Lung (tissue), 12 donors: ENCODE results near the gene CRYZL1. TPM values are rescaled to one million over a fixed set of nuclear protein-coding genes. Genes with fewer than 3 reads are reported as not detected.

Experiments used
- ATAC-seq: fragments of 200-7000 bp; cut with Tn5 transposase; one replicate; pipeline ENCODE4 v1.9.1; 2020; ENCODE audit warnings: moderate number of reproducible peaks; ENCODE audit not compliant: insufficient read depth, low FRiP score
- DNase-seq, 3 donors: peaks; one replicate each; pipeline ENCODE4 v3.0.0-alpha.2; 2013 to 2017
- H3K27ac ChIP-seq, 2 donors: one replicate each; pipeline ENCODE4 v1.5.1; 2013; ENCODE audit warnings: mild to moderate bottlenecking in 2 of 2, moderate library complexity in 2 of 2, control low read depth in 1 of 2, inconsistent platforms in 1 of 2, low read depth in 1 of 2, low read length in 1 of 2
- H3K27me3 ChIP-seq, 3 donors: one replicate each; pipeline ENCODE4 v1.5.1; 2013; ENCODE audit warnings: low read length in 2 of 3; ENCODE audit not compliant: control insufficient read depth in 3 of 3, insufficient read depth in 3 of 3
- H3K36me3 ChIP-seq, 4 donors: one replicate each; pipeline ENCODE4 v1.5.1; 2013; ENCODE audit warnings: low read length in 4 of 4, mild to moderate bottlenecking in 1 of 4, moderate library complexity in 1 of 4; ENCODE audit not compliant: control insufficient read depth in 4 of 4, insufficient read depth in 4 of 4
- H3K4me1 ChIP-seq, 5 donors: one replicate each; pipeline ENCODE4 v1.5.1; 2013; ENCODE audit warnings: low read length in 5 of 5, mild to moderate bottlenecking in 2 of 5, moderate library complexity in 1 of 5; ENCODE audit not compliant: control insufficient read depth in 5 of 5, insufficient read depth in 5 of 5
- H3K4me3 ChIP-seq: one replicate; pipeline ENCODE4 v1.5.1; 2013; ENCODE audit warnings: mild to moderate bottlenecking, control low read depth, moderate library complexity
- H3K9ac ChIP-seq, 2 donors: one replicate each; pipeline ENCODE4 v1.5.1; 2013; ENCODE audit warnings: low read length in 2 of 2, control low read depth in 1 of 2; ENCODE audit not compliant: insufficient read depth in 1 of 2
- H3K9me3 ChIP-seq, 4 donors: one replicate each; pipeline ENCODE4 v1.5.1; 2013; ENCODE audit warnings: low read length in 3 of 4, mild to moderate bottlenecking in 1 of 4, moderate library complexity in 1 of 4; ENCODE audit not compliant: control insufficient read depth in 4 of 4, insufficient read depth in 3 of 4
- CTCF ChIP-seq: IDR thresholded peaks from 2 replicates; pipeline ENCODE4 v1.5.1; 2012; ENCODE audit warnings: mild to moderate bottlenecking; ENCODE audit errors: control extremely low read depth, extremely low read depth
- WGBS, 2 donors: extraction: QIAGEN DNeasy Blood & Tissue Kit; methylation state at CpG; one replicate each; pipeline ENCODE4 v1.1.7; 2013; 5-methylcytosine and 5-hydroxymethylcytosine counted together
- polyA plus RNA-seq, 2 donors: library from polyadenylated mRNA; stranded (reverse); fragments of 200-250 nt; gene quantifications; one replicate each; pipeline ENCODE4 v1.2.1, GENCODE V29; 2013
- total RNA-seq, 2 donors: library from RNA; depleted of rRNA in 1 of 2; stranded (reverse); fragments of >200 nt in 1 of 2; gene quantifications; one replicate each; pipeline ENCODE4 v1.2.1, GENCODE V29; 2014 to 2021
- donor health status: control.
- donor health status: control.
- donor health status: Bipolar disorder and iron deficiency.
- donor health status: healthy.
- donor health status: DM: yes; HTN: yes; CAD: no.

Gene CRYZL1
- total and polyA plus RNA-seq, 4 donors, result 16.4 to 64.2 (median 30.3) TPM

GRCh38 chr21:33687634-33688033, 46.1 kb upstream of the CRYZL1 start:
- H3K27ac ChIP-seq, result no peak overlapping the region
- TF ChIP-seq CTCF, result no peak
- no peak overlapping the region for H3K9ac ChIP-seq
- no peaks in the 10 kb centered on the region for H3K36me3 ChIP-seq
- WGBS, 2 donors, result 60 to 71% methylated on average over 3 of the region's 3 CpGs
- ATAC-seq (no peak), DNase-seq (peak in 1 of 3 donors; percentile 19)
- H3K9me3 ChIP-seq, result no peaks in the 10 kb centered on the region
- no peak overlapping the region for H3K4me3 ChIP-seq
- peaks cover 2 to 32% (median 16%) of the 10 kb centered on the region in 5 donors for H3K4me1 ChIP-seq
- H3K27me3 ChIP-seq, result no peaks in the 10 kb centered on the region

- no peak for ATAC-seq
- H3K4me1 ChIP-seq, result peaks cover 2 to 32% (median 16%) of the 10 kb centered on the region in 5 donors
- no peaks in the 10 kb centered on the region for H3K36me3 ChIP-seq
- no peak for DNase-seq
- no peaks in the 10 kb centered on the region for H3K27me3 ChIP-seq
- H3K27ac ChIP-seq, result no peak overlapping the region
- 87 to 90% methylated on average over 3 of the region's 3 CpGs for WGBS, 2 donors
- no peak overlapping the region for H3K4me3 ChIP-seq
- H3K9ac ChIP-seq, result no peak overlapping the region
- no peak for TF ChIP-seq CTCF
- H3K9me3 ChIP-seq, result no peaks in the 10 kb centered on the region
Measured at GRCh38 chr21:33686386-33686785, 44.8 kb upstream of the CRYZL1 start.

GRCh38 chr21:33685613-33686197, 44.2 kb upstream of the CRYZL1 start:
- Histone ChIP-seq H3K4me3 (no peak overlapping the region), H3K27ac (no peak overlapping the region), H3K9me3 (no peaks in the 10 kb centered on the region), H3K4me1 (peaks cover 2 to 32% (median 16%) of the 10 kb centered on the region in 5 donors), H3K27me3 (no peaks in the 10 kb centered on the region), H3K9ac (no peak overlapping the region), H3K36me3 (no peaks in the 10 kb centered on the region)
- ATAC-seq (no peak), DNase-seq (peak in 1 of 3 donors; percentile 19)
- no peak for TF ChIP-seq CTCF

- no peaks in the 10 kb centered on the region for H3K9me3 ChIP-seq
- 44 to 72% methylated on average over 5 of the region's 5 CpGs for WGBS, 2 donors
- no peak for ATAC-seq
- H3K27me3 ChIP-seq, result no peaks in the 10 kb centered on the region
- no peak for DNase-seq
- H3K9ac ChIP-seq, result peak overlapping the region in 1 of 2 donors; percentile 41
- peaks cover 2 to 32% (median 16%) of the 10 kb centered on the region in 5 donors for H3K4me1 ChIP-seq
- H3K36me3 ChIP-seq, result no peaks in the 10 kb centered on the region
- H3K27ac ChIP-seq, result peak overlapping the region in 1 of 2 donors; percentile 29
- no peak overlapping the region for H3K4me3 ChIP-seq
- no peak for TF ChIP-seq CTCF
Measured at GRCh38 chr21:33684923-33685560, 43.5 kb upstream of the CRYZL1 start.
